SK-N-SH treated with all-trans-retinoic acid at 6 μM for 48 hours (cell line): ENCODE data around the gene PKNOX2.

ENCODE experiments used
- ATAC-seq: fragments of 200-7000 bp; cut with Tn5 transposase; 3 replicates; pipeline ENCODE4 v1.9.1; 2020; ENCODE audit warnings: mild to moderate bottlenecking, moderate library complexity
- BACH2 ChIP-seq: fragments of 250-450 bp; sonication (Bioruptor Pico); IDR thresholded peaks from 2 replicates; pipeline ENCODE4 v1.9.0; 2021; ENCODE audit warnings: mild to moderate bottlenecking, borderline replicate concordance
- CREB5 ChIP-seq: fragments of 250-450 bp; sonication (Bioruptor Pico); IDR thresholded peaks from 2 replicates; pipeline ENCODE4 v1.5.1; 2020; ENCODE audit warnings: low read depth, mild to moderate bottlenecking, moderate library complexity
- CSDC2 ChIP-seq: fragments of 250-450 bp; sonication (Bioruptor Pico); IDR thresholded peaks from 2 replicates; pipeline ENCODE4 v1.5.0; 2020; ENCODE audit warnings: mild to moderate bottlenecking, moderate library complexity
- CSRNP3 ChIP-seq: fragments of 250-450 bp; sonication (Bioruptor Pico); IDR thresholded peaks from 2 replicates; pipeline ENCODE4 v1.5.1; 2021; ENCODE audit warnings: mild to moderate bottlenecking, moderate library complexity
- GLIS3 ChIP-seq: fragments of 250-450 bp; sonication (Bioruptor Pico); IDR thresholded peaks from 2 replicates; pipeline ENCODE4 v1.5.0; 2020; ENCODE audit warnings: mild to moderate bottlenecking, moderate library complexity
- OSR1 ChIP-seq: fragments of 250-450 bp; sonication (Bioruptor Pico); IDR thresholded peaks from 2 replicates; pipeline ENCODE4 v1.8.0; 2022; ENCODE audit warnings: moderate library complexity, mild to moderate bottlenecking, inconsistent platforms
- PATZ1 ChIP-seq: fragments of 250-450 bp; sonication (Bioruptor Pico); IDR thresholded peaks from 2 replicates; pipeline ENCODE4 v1.8.0; 2020; ENCODE audit warnings: mild to moderate bottlenecking, moderate library complexity, borderline replicate concordance
- POU6F1 ChIP-seq: fragments of 250-450 bp; sonication (Bioruptor Pico); IDR thresholded peaks from 2 replicates; pipeline ENCODE4 v1.8.0; 2021; ENCODE audit warnings: low read depth, mild to moderate bottlenecking, moderate library complexity, borderline replicate concordance
- PPARA ChIP-seq: fragments of 250-450 bp; sonication (Bioruptor Pico); IDR thresholded peaks from 2 replicates; pipeline ENCODE4 v1.5.0; 2020; ENCODE audit warnings: mild to moderate bottlenecking, borderline replicate concordance
- RARB ChIP-seq: fragments of 250-450 bp; sonication (Bioruptor Pico); IDR thresholded peaks from 2 replicates; pipeline ENCODE4 v1.8.0; 2021; ENCODE audit warnings: mild to moderate bottlenecking, moderate library complexity
- SNAI2 ChIP-seq: fragments of 250-450 bp; sonication (Bioruptor Pico); IDR thresholded peaks from 2 replicates; pipeline ENCODE4 v1.5.0; 2020; ENCODE audit warnings: mild to moderate bottlenecking, moderate library complexity
- TCF4 ChIP-seq: fragments of 250-450 bp; sonication (Bioruptor Pico); IDR thresholded peaks from 2 replicates; pipeline ENCODE4 v1.8.0; 2021; ENCODE audit warnings: mild to moderate bottlenecking, moderate library complexity, borderline replicate concordance
- TOX ChIP-seq: fragments of 250-450 bp; sonication (Bioruptor Pico); IDR thresholded peaks from 2 replicates; pipeline ENCODE4 v1.8.0; 2021; ENCODE audit warnings: mild to moderate bottlenecking, moderate library complexity, borderline replicate concordance
- TSHZ2 ChIP-seq: fragments of 250-450 bp; sonication (Bioruptor Pico); IDR thresholded peaks from 2 replicates; pipeline ENCODE4 v1.5.0; 2020; ENCODE audit warnings: mild to moderate bottlenecking, moderate library complexity
- ZFP3 ChIP-seq: fragments of 250-450 bp; sonication (Bioruptor Pico); IDR thresholded peaks from 2 replicates; pipeline ENCODE4 v1.5.0; 2020; ENCODE audit warnings: mild to moderate bottlenecking, moderate library complexity
- ZFP30 ChIP-seq: fragments of 450-650 bp; formaldehyde crosslinking; IDR thresholded peaks from 2 replicates; pipeline ENCODE4 v1.5.0; 2022; ENCODE audit warnings: mild to moderate bottlenecking, moderate library complexity
- ZNF70 ChIP-seq: fragments of 450-650 bp; formaldehyde crosslinking; IDR thresholded peaks from 2 replicates; pipeline ENCODE4 v1.5.0; 2020; ENCODE audit warnings: mild to moderate bottlenecking, moderate library complexity

PKNOX2 gene

GRCh38 chr11:125327518-125328224 is 163.1 kb downstream of the PKNOX2 start:
- TF ChIP-seq GLIS3 (no peak), TOX (CRISPR knock-in tag) (no peak), ZFP3 (CRISPR knock-in tag) (no peak), POU6F1 (no peak), ZFP30 (CRISPR knock-in tag) (no peak), BACH2 (CRISPR knock-in tag) (no peak)
- ATAC-seq = no peak

- no peak for TF ChIP-seq CREB5 (CRISPR knock-in tag)
- TF ChIP-seq TCF4 (CRISPR knock-in tag) = no peak
- no peak for TF ChIP-seq ZFP30 (CRISPR knock-in tag)
- TF ChIP-seq OSR1 = no peak
- no peak for TF ChIP-seq PATZ1 (CRISPR knock-in tag)
- no peak for TF ChIP-seq CSDC2 (CRISPR knock-in tag)
- TF ChIP-seq ZNF70 (CRISPR knock-in tag) = no peak
- TF ChIP-seq RARB (CRISPR knock-in tag) = no peak
- TF ChIP-seq SNAI2 = no peak
- TF ChIP-seq CSRNP3 = no peak
- no peak for TF ChIP-seq PPARA (CRISPR knock-in tag)
- no peak for TF ChIP-seq POU6F1
- TF ChIP-seq TSHZ2 (CRISPR knock-in tag) = no peak
- no peak for TF ChIP-seq GLIS3
- ATAC-seq = no peak
These were observed 163.7 kb downstream of the PKNOX2 start for GRCh38 chr11:125328225-125328580.

GRCh38 chr11:125329786-125330185 is 165.2 kb downstream of the PKNOX2 start:
- no peak for ATAC-seq
- TF ChIP-seq SNAI2 = no peak
- TF ChIP-seq, all 23 proteins: peak for 0
